Endometrium (tissue), 2 donors: ENCODE data around the gene CEP112.

Experiments used
- FAIRE-seq: peaks from 2 replicates; lab custom pipeline; 2012; peaks lifted over from hg19 to GRCh38; lab: Jason Lieb, UNC
- donor health status: control.
- donor health status: control.

CEP112 gene

GRCh38 chr17:65925606-65926307, 266.2 kb downstream of the CEP112 start:
- no peak for FAIRE-seq

GRCh38 chr17:65920996-65921395, 270.9 kb downstream of the CEP112 start:
- FAIRE-seq: no peak

- FAIRE-seq: no peak
These were observed 273.0 kb downstream of the CEP112 start for GRCh38 chr17:65918916-65919315.

GRCh38 chr17:65918500-65918899, 273.4 kb downstream of the CEP112 start:
- FAIRE-seq: peak; percentile 97

GRCh38 chr17:65917560-65917959, 274.4 kb downstream of the CEP112 start:
- FAIRE-seq: no peak

GRCh38 chr17:65916425-65916824, 275.5 kb downstream of the CEP112 start:
- no peak for FAIRE-seq

GRCh38 chr17:65914784-65915342, 277.1 kb downstream of the CEP112 start:
- no peak for FAIRE-seq

- FAIRE-seq: no peak
These were observed 278.5 kb downstream of the CEP112 start for GRCh38 chr17:65913326-65913850.

- no peak for FAIRE-seq
These were observed 281.1 kb downstream of the CEP112 start for GRCh38 chr17:65910836-65911235.

- FAIRE-seq: no peak
These were observed 289.0 kb downstream of the CEP112 start for GRCh38 chr17:65902831-65903522.

- no peak for FAIRE-seq
These were observed 289.8 kb downstream of the CEP112 start for GRCh38 chr17:65902155-65902554.

GRCh38 chr17:65901394-65901793, 290.5 kb downstream of the CEP112 start:
- no peak for FAIRE-seq

GRCh38 chr17:65900216-65900615, 291.7 kb downstream of the CEP112 start:
- no peak for FAIRE-seq

- FAIRE-seq: no peak
These were observed 293.3 kb downstream of the CEP112 start for GRCh38 chr17:65898651-65899050.

GRCh38 chr17:65896889-65897288, 295.0 kb downstream of the CEP112 start:
- FAIRE-seq: no peak

GRCh38 chr17:65895969-65896368, 296.0 kb downstream of the CEP112 start:
- FAIRE-seq: no peak

GRCh38 chr17:65893692-65894279, 298.1 kb downstream of the CEP112 start:
- no peak for FAIRE-seq

- no peak for FAIRE-seq
These were observed 299.0 kb downstream of the CEP112 start for GRCh38 chr17:65892912-65893377.

GRCh38 chr17:65891231-65891735, 300.6 kb downstream of the CEP112 start:
- no peak for FAIRE-seq

- no peak for FAIRE-seq
These were observed 303.3 kb downstream of the CEP112 start for GRCh38 chr17:65888649-65889048.

GRCh38 chr17:65886315-65887245, 305.4 kb downstream of the CEP112 start:
- peak; percentile 70 for FAIRE-seq
